Thymus (tissue), 11 donors: ENCODE results near the gene ADGRB2. TPM values are rescaled to one million over a fixed set of nuclear protein-coding genes. Genes with fewer than 3 reads are reported as not detected.

Experiments
- DNase-seq, 9 donors: peaks; one replicate each; pipeline ENCODE4 v3.0.0-alpha.2; 2013; ENCODE audit warnings: low spot score in 9 of 9, low read depth in 6 of 9, missing footprints in 1 of 9
- H3K27ac ChIP-seq, 2 donors: one replicate each; pipeline ENCODE4 v1.5.1; 2013; ENCODE audit warnings: control low read depth in 1 of 2, low read depth in 1 of 2, low read length in 1 of 2, mild to moderate bottlenecking in 1 of 2, moderate library complexity in 1 of 2
- H3K27me3 ChIP-seq, 2 donors: one replicate each; pipeline ENCODE4 v1.5.1; 2013; ENCODE audit warnings: low read length in 1 of 2; ENCODE audit not compliant: control insufficient read depth in 2 of 2, insufficient read depth in 1 of 2
- H3K36me3 ChIP-seq, 2 donors: one replicate each; pipeline ENCODE4 v1.5.1; 2013; ENCODE audit warnings: low read length in 1 of 2, mild to moderate bottlenecking in 1 of 2, moderate library complexity in 1 of 2; ENCODE audit not compliant: control insufficient read depth in 2 of 2, insufficient read depth in 2 of 2
- H3K4me1 ChIP-seq, 2 donors: one replicate each; pipeline ENCODE4 v1.5.1; 2013; ENCODE audit warnings: low read length in 2 of 2; ENCODE audit not compliant: control insufficient read depth in 2 of 2, insufficient read depth in 2 of 2
- H3K4me3 ChIP-seq, 2 donors: one replicate each; pipeline ENCODE4 v1.5.1; 2013; ENCODE audit warnings: low read length in 2 of 2, control low read depth in 1 of 2, mild to moderate bottlenecking in 1 of 2
- H3K9me3 ChIP-seq, 2 donors: one replicate each; pipeline ENCODE4 v1.5.1; 2013; ENCODE audit warnings: low read length in 1 of 2, mild to moderate bottlenecking in 1 of 2; ENCODE audit not compliant: control insufficient read depth in 2 of 2, insufficient read depth in 1 of 2
- WGBS: extraction: QIAGEN DNeasy Blood & Tissue Kit; methylation state at CpG from one replicate; pipeline ENCODE4 v1.1.7; 2013; 5-methylcytosine and 5-hydroxymethylcytosine counted together
- polyA plus RNA-seq: library from polyadenylated mRNA; stranded (reverse); fragments of 200-250 nt; gene quantifications from one replicate; pipeline ENCODE4 v1.2.3, GENCODE V29; 2013
- total RNA-seq: library from RNA; stranded (reverse); fragments of 120-200 nt; gene quantifications from one replicate; pipeline ENCODE4 v1.2.4, GENCODE V29; 2013
- donor health status: healthy.

ADGRB2 gene
- total and polyA plus RNA-seq, 2 donors: 6.0 to 24.4 TPM

- Histone ChIP-seq H3K27ac (no peak overlapping the region), H3K36me3 (peaks cover 5 to 53% of the 10 kb centered on the region in 2 donors), H3K4me3 (no peak overlapping the region), H3K9me3 (no peaks in the 10 kb centered on the region), H3K4me1 (peaks cover 0 to 33% of the 10 kb centered on the region in 2 donors), H3K27me3 (no peaks in the 10 kb centered on the region)
- no peak for DNase-seq
- whole genome bisulfite sequencing: 97% methylated on average over 32 of the region's 32 CpGs
These were observed 21.5 kb downstream of the ADGRB2 start for GRCh38 chr1:31742462-31743212.

- DNase-seq: peak in 5 of 9 donors; percentile 52 to 83 (median 73)
- WGBS: 41% methylated on average over 12 of the region's 12 CpGs
- H3K9me3 ChIP-seq: no peaks in the 10 kb centered on the region
These were observed 24.8 kb downstream of the ADGRB2 start for GRCh38 chr1:31739346-31739745.

GRCh38 chr1:31736675-31737074, 27.5 kb downstream of the ADGRB2 start:
- DNase-seq: no peak
- Histone ChIP-seq H3K4me1 (peaks cover 0 to 13% of the 10 kb centered on the region in 2 donors), H3K27me3 (no peaks in the 10 kb centered on the region), H3K27ac (no peak overlapping the region), H3K4me3 (no peak overlapping the region), H3K36me3 (peaks cover 4 to 85% of the 10 kb centered on the region in 2 donors), H3K9me3 (no peaks in the 10 kb centered on the region)
- whole genome bisulfite sequencing: 83% methylated on average over 18 of the region's 18 CpGs

More at GRCh38 chr1:31739346-31739745, 24.8 kb downstream of the ADGRB2 start:
- peaks cover 4 to 71% of the 10 kb centered on the region in 2 donors for H3K36me3 ChIP-seq
- no peak overlapping the region for H3K27ac ChIP-seq
- H3K4me1 ChIP-seq: peaks cover 0 to 13% of the 10 kb centered on the region in 2 donors
- H3K4me3 ChIP-seq: no peak overlapping the region
- H3K27me3 ChIP-seq: no peaks in the 10 kb centered on the region

GRCh38 chr1:31735571-31735970, 28.6 kb downstream of the ADGRB2 start:
- DNase-seq: no peak
- Histone ChIP-seq H3K4me3 (no peak overlapping the region), H3K27me3 (no peaks in the 10 kb centered on the region), H3K36me3 (peaks cover 4 to 88% of the 10 kb centered on the region in 2 donors), H3K4me1 (peaks cover 0 to 13% of the 10 kb centered on the region in 2 donors), H3K27ac (no peak overlapping the region), H3K9me3 (no peaks in the 10 kb centered on the region)
- 96% methylated on average over 10 of the region's 10 CpGs for WGBS

- H3K27ac ChIP-seq: no peak overlapping the region
- H3K9me3 ChIP-seq: no peaks in the 10 kb centered on the region
- H3K4me1 ChIP-seq: peaks cover 0 to 10% of the 10 kb centered on the region in 2 donors
- 97% methylated on average over 7 of the region's 7 CpGs for WGBS
- no peaks in the 10 kb centered on the region for H3K27me3 ChIP-seq
- no peak for DNase-seq
- H3K4me3 ChIP-seq: no peak overlapping the region
- peaks cover 8 to 89% of the 10 kb centered on the region in 2 donors for H3K36me3 ChIP-seq
These were observed 29.5 kb downstream of the ADGRB2 start for GRCh38 chr1:31734582-31735107.

GRCh38 chr1:31733389-31734219, 30.5 kb downstream of the ADGRB2 start:
- WGBS: 93% methylated on average over 19 of the region's 19 CpGs
- Histone ChIP-seq H3K27me3 (no peaks in the 10 kb centered on the region), H3K4me1 (no peaks in the 10 kb centered on the region), H3K36me3 (peaks cover 8 to 84% of the 10 kb centered on the region in 2 donors), H3K9me3 (no peaks in the 10 kb centered on the region), H3K27ac (no peak overlapping the region), H3K4me3 (no peak overlapping the region)
- no peak for DNase-seq

GRCh38 chr1:31732751-31733289, 31.3 kb downstream of the ADGRB2 start:
- no peaks in the 10 kb centered on the region for H3K4me1 ChIP-seq
- H3K4me3 ChIP-seq: no peak overlapping the region
- H3K27ac ChIP-seq: no peak overlapping the region
- no peak for DNase-seq
- H3K9me3 ChIP-seq: no peaks in the 10 kb centered on the region
- H3K36me3 ChIP-seq: peaks cover 5 to 84% of the 10 kb centered on the region in 2 donors
- 97% methylated on average over 18 of the region's 18 CpGs for WGBS
- no peaks in the 10 kb centered on the region for H3K27me3 ChIP-seq

GRCh38 chr1:31732343-31732742, 31.8 kb downstream of the ADGRB2 start:
- Histone ChIP-seq H3K9me3 (no peaks in the 10 kb centered on the region), H3K27me3 (no peaks in the 10 kb centered on the region), H3K36me3 (peaks cover 5 to 84% of the 10 kb centered on the region in 2 donors), H3K27ac (no peak overlapping the region), H3K4me3 (no peak overlapping the region), H3K4me1 (no peaks in the 10 kb centered on the region)
- DNase-seq: no peak
- 56% methylated on average over 6 of the region's 6 CpGs for WGBS
